Kidney (tissue), 14 donors: ENCODE data around the gene CNDP1. TPM values are rescaled to one million over a fixed set of nuclear protein-coding genes. Genes with fewer than 3 reads are reported as not detected.

ENCODE experiments used
- DNase-seq, 5 donors: peaks; one replicate each; pipeline ENCODE4 v3.0.0-alpha.2; 2013 to 2020
- FAIRE-seq: peaks from 2 replicates; lab custom pipeline; 2012; peaks lifted over from hg19 to GRCh38; lab: Jason Lieb, UNC
- H3K27ac ChIP-seq, 2 donors: one replicate each; pipeline ENCODE4 v1.7.0; 2013; ENCODE audit warnings: low read depth in 2 of 2, low read length in 2 of 2, inconsistent platforms in 1 of 2
- H3K27me3 ChIP-seq: one replicate; pipeline ENCODE4 v1.7.1; 2013; ENCODE audit warnings: low read length, inconsistent platforms; ENCODE audit not compliant: control insufficient read depth, insufficient read depth
- H3K36me3 ChIP-seq, 3 donors: one replicate each; pipeline versions ENCODE4 v1.7.0 to v1.7.1; 2013; ENCODE audit warnings: low read length in 3 of 3, control low read depth in 1 of 3, inconsistent platforms in 1 of 3; ENCODE audit not compliant: insufficient read depth in 3 of 3, control insufficient read depth in 2 of 3
- H3K4me1 ChIP-seq, 3 donors: one replicate each; pipeline versions ENCODE4 v1.7.0 to v1.7.1; 2013; ENCODE audit warnings: low read length in 3 of 3, inconsistent platforms in 1 of 3, low read depth in 1 of 3; ENCODE audit not compliant: control insufficient read depth in 2 of 3, insufficient read depth in 2 of 3
- H3K4me3 ChIP-seq, 3 donors: one replicate each; pipeline versions ENCODE4 v1.7.0 to v1.8.1; 2013; ENCODE audit warnings: low read length in 3 of 3, control low read depth in 1 of 3, inconsistent platforms in 1 of 3
- H3K9ac ChIP-seq, 3 donors: one replicate each; pipeline versions ENCODE4 v1.7.0 to v1.7.1; 2013; ENCODE audit warnings: low read length in 3 of 3, control low read depth in 1 of 3, inconsistent platforms in 1 of 3
- H3K9me3 ChIP-seq, 3 donors: one replicate each; pipeline versions ENCODE4 v1.7.0 to v1.7.1; 2013; ENCODE audit warnings: low read length in 3 of 3, control low read depth in 1 of 3, inconsistent platforms in 1 of 3; ENCODE audit not compliant: control insufficient read depth in 2 of 3, insufficient read depth in 1 of 3
- intact Hi-C: fragments of 100-400 bp; cut with DNase I; formaldehyde crosslinking; loops from one replicate; pipeline ENCODE4 v1.11.1; 2022
- polyA plus RNA-seq: library from polyadenylated mRNA; stranded (reverse); fragments of 350-450 nt; fragmentation: Illumina TruSeq; extraction: RNeasy Lipid Tissue Mini Kit (QIAGEN cat#74804); gene quantifications from one replicate; pipeline ENCODE4 v1.2.3, GENCODE V29; 2014; ENCODE audit warnings: low read depth, low replicate concordance; ENCODE audit not compliant: insufficient read depth
- total RNA-seq: library from RNA; stranded (reverse); fragmentation: NEBNext Ultra II Directional; extraction: Animal tissue kit (Norgen Biotek cat#: 25700); gene quantifications from one replicate; pipeline ENCODE4 v1.2.1, GENCODE V29; 2021
- TF ChIP-seq, protein P1 (sequence below): IDR thresholded peaks from 3 replicates; pipeline ENCODE4 v1.5.1; 2012; ENCODE audit warnings: mild to moderate bottlenecking, moderate library complexity, borderline replicate concordance; ENCODE audit not compliant: insufficient read depth; ENCODE audit errors: extremely low read depth
- donor health status: control.
- donor health status: control.
- donor health status: control.
- donor health status: control.
- donor health status: control.
- donor health status: DM: yes; HTN: yes; CAD: no.
- donor health status: Normal renal cell carcinoma (clear cell type).

The CNDP1 gene
- total and polyA plus RNA-seq, 2 donors from 2014 or later, result 1.4 to 2.9 TPM

GRCh38 chr18:74539289-74539688 is 5.0 kb downstream of the CNDP1 start:
- intact Hi-C loops, result no loop called here
- H3K9me3 ChIP-seq, result no peaks in the 10 kb centered on the region
- FAIRE-seq (no peak), DNase-seq (peak in 1 of 5 donors; percentile 17)
- peaks cover 0 to 14% (median 14%) of the 10 kb centered on the region in 3 donors for H3K4me1 ChIP-seq
- TF ChIP-seq, protein P1, sequence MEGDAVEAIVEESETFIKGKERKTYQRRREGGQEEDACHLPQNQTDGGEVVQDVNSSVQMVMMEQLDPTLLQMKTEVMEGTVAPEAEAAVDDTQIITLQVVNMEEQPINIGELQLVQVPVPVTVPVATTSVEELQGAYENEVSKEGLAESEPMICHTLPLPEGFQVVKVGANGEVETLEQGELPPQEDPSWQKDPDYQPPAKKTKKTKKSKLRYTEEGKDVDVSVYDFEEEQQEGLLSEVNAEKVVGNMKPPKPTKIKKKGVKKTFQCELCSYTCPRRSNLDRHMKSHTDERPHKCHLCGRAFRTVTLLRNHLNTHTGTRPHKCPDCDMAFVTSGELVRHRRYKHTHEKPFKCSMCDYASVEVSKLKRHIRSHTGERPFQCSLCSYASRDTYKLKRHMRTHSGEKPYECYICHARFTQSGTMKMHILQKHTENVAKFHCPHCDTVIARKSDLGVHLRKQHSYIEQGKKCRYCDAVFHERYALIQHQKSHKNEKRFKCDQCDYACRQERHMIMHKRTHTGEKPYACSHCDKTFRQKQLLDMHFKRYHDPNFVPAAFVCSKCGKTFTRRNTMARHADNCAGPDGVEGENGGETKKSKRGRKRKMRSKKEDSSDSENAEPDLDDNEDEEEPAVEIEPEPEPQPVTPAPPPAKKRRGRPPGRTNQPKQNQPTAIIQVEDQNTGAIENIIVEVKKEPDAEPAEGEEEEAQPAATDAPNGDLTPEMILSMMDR, result no peak
- no peaks in the 10 kb centered on the region for H3K27me3 ChIP-seq
- no peaks in the 10 kb centered on the region for H3K36me3 ChIP-seq
- H3K4me3 ChIP-seq, result no peak overlapping the region
- no peak overlapping the region for H3K9ac ChIP-seq
- no peak overlapping the region for H3K27ac ChIP-seq

GRCh38 chr18:74540652-74541421 is 6.5 kb downstream of the CNDP1 start:
- no peaks in the 10 kb centered on the region for H3K27me3 ChIP-seq
- intact Hi-C loops, result no loop called here
- no peak overlapping the region for H3K27ac ChIP-seq
- TF ChIP-seq, protein P1, result no peak
- H3K9me3 ChIP-seq, result no peaks in the 10 kb centered on the region
- no peaks in the 10 kb centered on the region for H3K36me3 ChIP-seq
- no peak overlapping the region for H3K4me3 ChIP-seq
- peaks cover 0 to 14% (median 14%) of the 10 kb centered on the region in 3 donors for H3K4me1 ChIP-seq
- FAIRE-seq (no peak), DNase-seq (peak in 1 of 5 donors; percentile 43)
- H3K9ac ChIP-seq, result no peak overlapping the region

GRCh38 chr18:74541703-74542555 is 7.6 kb downstream of the CNDP1 start:
- Histone ChIP-seq H3K4me1 (peaks cover 0 to 20% (median 14%) of the 10 kb centered on the region in 3 donors), H3K9me3 (no peaks in the 10 kb centered on the region), H3K36me3 (no peaks in the 10 kb centered on the region), H3K27me3 (no peaks in the 10 kb centered on the region), H3K27ac (peak overlapping the region; percentile 35 to 62), H3K9ac (no peak overlapping the region), H3K4me3 (peak overlapping the region in 1 of 3 donors; percentile 12)
- TF ChIP-seq, protein P1, result no peak
- DNase-seq (peak in 1 of 5 donors; percentile 84), FAIRE-seq (no peak)
- intact Hi-C loops, result no loop called here
